Liver (tissue), 9 donors: ENCODE measurements around the gene ELK1. TPM values are rescaled to one million over a fixed set of nuclear protein-coding genes. Genes with fewer than 3 reads are reported as not detected.

ENCODE experiments used
- DNase-seq: peaks from one replicate; pipeline ENCODE4 v3.0.0-alpha.2; 2017; ENCODE audit warnings: low spot score
- H3K27ac ChIP-seq, 2 donors: one replicate each; pipeline ENCODE4 v1.7.0; 2013; ENCODE audit warnings: inconsistent platforms in 2 of 2, low read length in 2 of 2, control low read depth in 1 of 2, low read depth in 1 of 2, mild to moderate bottlenecking in 1 of 2
- H3K27me3 ChIP-seq, 4 donors: one replicate each; pipeline versions ENCODE4 v1.6.1 to v1.7.0; 2013; ENCODE audit warnings: low read length in 3 of 4, inconsistent platforms in 1 of 4, mild to moderate bottlenecking in 1 of 4, moderate library complexity in 1 of 4; ENCODE audit not compliant: control insufficient read depth in 4 of 4, insufficient read depth in 4 of 4
- H3K36me3 ChIP-seq, 4 donors: one replicate each; pipeline versions ENCODE4 v1.6.1 to v1.7.0; 2013; ENCODE audit warnings: low read length in 3 of 4, mild to moderate bottlenecking in 3 of 4, low read depth in 1 of 4, moderate library complexity in 1 of 4; ENCODE audit not compliant: control insufficient read depth in 4 of 4, insufficient read depth in 3 of 4
- H3K4me1 ChIP-seq, 4 donors: one replicate each; pipeline versions ENCODE4 v1.6.1 to v1.7.0; 2013; ENCODE audit warnings: low read length in 3 of 4, mild to moderate bottlenecking in 3 of 4, moderate library complexity in 1 of 4; ENCODE audit not compliant: control insufficient read depth in 4 of 4, insufficient read depth in 4 of 4
- H3K4me3 ChIP-seq, 3 donors: one replicate each; pipeline versions ENCODE4 v1.6.1 to v1.7.0; 2013; ENCODE audit warnings: low read length in 3 of 3, control low read depth in 1 of 3, low read depth in 1 of 3, mild to moderate bottlenecking in 1 of 3
- H3K9ac ChIP-seq, 2 donors: one replicate each; pipeline ENCODE4 v1.7.0; 2013; ENCODE audit warnings: low read length in 2 of 2, mild to moderate bottlenecking in 2 of 2, moderate library complexity in 2 of 2, control low read depth in 1 of 2, low read depth in 1 of 2
- H3K9me3 ChIP-seq, 4 donors: one replicate each; pipeline versions ENCODE4 v1.6.1 to v1.7.0; 2013; ENCODE audit warnings: low read length in 3 of 4; ENCODE audit not compliant: control insufficient read depth in 4 of 4
- CTCF ChIP-seq: fragments of 150-350 bp; IDR thresholded peaks from 2 replicates; pipeline ENCODE4 v1.5.1; 2017; ENCODE audit warnings: improper control_type of control experiment, low read depth, low read length; ENCODE audit not compliant: missing input control
- EGR1 ChIP-seq, 2 donors: IDR thresholded peaks; 2 replicates each; pipeline ENCODE4 v1.6.1; 2016 to 2018; ENCODE audit warnings: antibody characterized with exemption in 2 of 2, low read depth in 2 of 2
- FOXA1 ChIP-seq: IDR thresholded peaks from 2 replicates; pipeline ENCODE4 v1.6.1; 2016; ENCODE audit warnings: antibody characterized with exemption
- FOXA2 ChIP-seq: IDR thresholded peaks from 2 replicates; pipeline ENCODE4 v1.6.1; 2016; ENCODE audit warnings: antibody characterized with exemption
- GABPA ChIP-seq, 2 donors: IDR thresholded peaks in 1 of 2; conservative IDR thresholded peaks in 1 of 2; 2 replicates each; pipeline ENCODE4 v1.6.1; 2016; ENCODE audit warnings: antibody characterized with exemption in 2 of 2, mild to moderate bottlenecking in 1 of 2, moderate library complexity in 1 of 2
- HNF4A ChIP-seq, 2 donors: conservative IDR thresholded peaks; 2 replicates each; pipeline ENCODE4 v1.6.1; 2016; ENCODE audit warnings: antibody characterized with exemption in 2 of 2, mild to moderate bottlenecking in 2 of 2
- HNF4G ChIP-seq: IDR thresholded peaks from 2 replicates; pipeline ENCODE4 v1.6.1; 2016; ENCODE audit warnings: antibody characterized with exemption
- JUND ChIP-seq, 2 donors: IDR thresholded peaks; 2 replicates each; pipeline ENCODE4 v1.6.1; 2016; ENCODE audit warnings: antibody characterized with exemption in 2 of 2
- NR2F2 ChIP-seq: IDR thresholded peaks from 2 replicates; pipeline ENCODE4 v1.6.1; 2016; ENCODE audit warnings: antibody characterized with exemption
- RAD21 ChIP-seq, 2 donors: IDR thresholded peaks; 2 replicates each; pipeline ENCODE4 v1.6.1; 2016; ENCODE audit warnings: antibody characterized with exemption in 2 of 2, mild to moderate bottlenecking in 2 of 2
- REST ChIP-seq: IDR thresholded peaks from 2 replicates; pipeline ENCODE4 v1.6.1; 2016; ENCODE audit warnings: antibody characterized with exemption, mild to moderate bottlenecking
- RXRA ChIP-seq, 2 donors: IDR thresholded peaks; 2 replicates each; pipeline ENCODE4 v1.6.1; 2017 to 2018; ENCODE audit warnings: antibody characterized with exemption in 2 of 2, mild to moderate bottlenecking in 1 of 2
- SP1 ChIP-seq: IDR thresholded peaks from 2 replicates; pipeline ENCODE4 v1.6.1; 2018; ENCODE audit warnings: antibody characterized with exemption, mild to moderate bottlenecking
- TAF1 ChIP-seq: conservative IDR thresholded peaks from 2 replicates; pipeline ENCODE4 v1.6.1; 2016; ENCODE audit warnings: antibody characterized with exemption, mild to moderate bottlenecking
- YY1 ChIP-seq: IDR thresholded peaks from 2 replicates; pipeline ENCODE4 v1.6.1; 2016; ENCODE audit warnings: antibody characterized with exemption, mild to moderate bottlenecking
- ZBTB33 ChIP-seq: IDR thresholded peaks from 2 replicates; pipeline ENCODE4 v1.6.1; 2016; ENCODE audit warnings: antibody characterized with exemption
- WGBS: extraction: QIAGEN DNeasy Blood & Tissue Kit; methylation state at CpG from one replicate; pipeline ENCODE4 v1.1.7; 2013; 5-methylcytosine and 5-hydroxymethylcytosine counted together
- polyA plus RNA-seq, 2 donors: library from polyadenylated mRNA; stranded (reverse) in 1 of 2; unstranded in 1 of 2; fragments of 200-250 nt in 1 of 2; fragments of >200 nt in 1 of 2; fragmentation: Nextera tagmentation in 1 of 2; extraction: Ambion mirVana in 1 of 2; gene quantifications; one replicate each; pipeline versions ENCODE4 v1.2.1 to v1.2.3, GENCODE V29; 2013 to 2015
- total RNA-seq, 2 donors: library from RNA; depleted of rRNA; stranded (reverse); fragments of >200 nt; gene quantifications; one replicate each; pipeline ENCODE4 v1.2.3, GENCODE V29; 2014
- TF ChIP-seq, protein P1 (sequence below): IDR thresholded peaks from 2 replicates; pipeline ENCODE4 v1.6.1; 2016; ENCODE audit warnings: antibody characterized with exemption
- TF ChIP-seq, protein P2 (sequence below): IDR thresholded peaks from 2 replicates; pipeline ENCODE4 v1.6.1; 2016; ENCODE audit warnings: antibody characterized with exemption
- donor health status: healthy.
- donor health status: healthy.
- donor health status: healthy.
- donor health status: healthy.
- donor health status: healthy.

Gene ELK1
- total and polyA plus RNA-seq, 4 donors = 6.2 to 20.2 (median 11.6) TPM

DNA sequence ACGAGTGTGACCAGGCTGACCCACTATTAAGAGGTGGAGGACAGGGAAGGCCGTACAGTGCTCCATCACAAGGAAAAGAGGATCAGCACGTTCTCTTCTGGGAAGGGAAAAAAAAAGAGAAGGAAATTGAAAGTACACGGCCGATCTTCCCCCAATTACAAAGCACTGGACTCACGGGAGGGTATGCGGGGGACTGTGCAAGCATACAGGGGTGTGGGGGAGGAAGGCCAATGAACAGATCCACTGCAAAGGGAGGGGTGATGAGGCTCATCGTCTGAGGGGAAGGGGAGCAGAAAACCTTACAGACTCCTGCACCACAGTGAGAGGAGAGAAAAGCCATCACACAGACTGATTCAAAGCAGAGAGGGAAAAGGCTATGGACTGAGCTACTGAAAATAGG lies 1.1 kb downstream of the ELK1 start:
- peak overlapping the region; percentile 94 to 98 for H3K27ac ChIP-seq
- 9% methylated on average over 8 of the region's 8 CpGs for WGBS
- TF ChIP-seq EGR1 (IDR thresholded peaks at IDR 0.05; ENCODE audit: low read depth in 2 of 2) (no peak), CTCF (no peak), HNF4A (conservative IDR thresholded peaks at IDR 0.05) (no peak), NR2F2 (no peak), ZBTB33 (no peak), YY1 (no peak), TAF1 (no peak), SP1 (no peak), HNF4G (no peak), RAD21 (IDR thresholded peaks at IDR 0.05) (no peak), JUND (IDR thresholded peaks at IDR 0.05) (no peak), REST (no peak), GABPA (IDR thresholded peaks at IDR 0.05 in 1 of 2, conservative IDR thresholded peaks at IDR 0.05 in 1 of 2) (no peak), FOXA2 (no peak), RXRA (IDR thresholded peaks at IDR 0.05) (no peak), FOXA1 (no peak)
- TF ChIP-seq, protein P1, sequence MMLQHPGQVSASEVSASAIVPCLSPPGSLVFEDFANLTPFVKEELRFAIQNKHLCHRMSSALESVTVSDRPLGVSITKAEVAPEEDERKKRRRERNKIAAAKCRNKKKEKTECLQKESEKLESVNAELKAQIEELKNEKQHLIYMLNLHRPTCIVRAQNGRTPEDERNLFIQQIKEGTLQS = no peak
- TF ChIP-seq, protein P2, sequence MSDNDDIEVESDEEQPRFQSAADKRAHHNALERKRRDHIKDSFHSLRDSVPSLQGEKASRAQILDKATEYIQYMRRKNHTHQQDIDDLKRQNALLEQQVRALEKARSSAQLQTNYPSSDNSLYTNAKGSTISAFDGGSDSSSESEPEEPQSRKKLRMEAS = no peak
- peak overlapping the region in 1 of 2 donors; percentile 58 for H3K9ac ChIP-seq
- peak overlapping the region; percentile 61 to 75 (median 73) for H3K4me3 ChIP-seq
- DNase-seq = no peak
- H3K27me3 ChIP-seq = no peaks in the 10 kb centered on the region
- H3K36me3 ChIP-seq = peaks cover 0 to 7% (median 2%) of the 10 kb centered on the region in 4 donors
- H3K4me1 ChIP-seq = peaks cover 7 to 42% (median 16%) of the 10 kb centered on the region in 4 donors
- H3K9me3 ChIP-seq = no peaks in the 10 kb centered on the region
